Measurements from ENCODE around the gene AP1S2.

The AP1S2 gene

GRCh38 chrX:15874672-15875071, 20.1 kb upstream of the AP1S2 start:
- Mint-ChIP-seq H3K36me3 (ENCODE audit: low read depth) (peaks cover 7% of the 10 kb centered on the region), H3K4me1 (peaks cover 23% of the 10 kb centered on the region)
- DNase-seq: peak; percentile 5

GRCh38 chrX:15873566-15873965, 19.0 kb upstream of the AP1S2 start:
- peaks cover 10% of the 10 kb centered on the region for H3K27me3 Mint-ChIP-seq (ENCODE audit: low read depth, poor library complexity)
- H3K4me1 Mint-ChIP-seq: peaks cover 23% of the 10 kb centered on the region
- no peak for TF ChIP-seq CTCF (IDR thresholded peaks at IDR 0.05)
- no peak overlapping the region for H3K4me3 Mint-ChIP-seq
- peaks cover 3% of the 10 kb centered on the region for H3K36me3 Mint-ChIP-seq (ENCODE audit: low read depth)
- no peak for DNase-seq
- H3K27ac Mint-ChIP-seq: no peak overlapping the region
- peaks cover 11% of the 10 kb centered on the region for H3K9me3 Mint-ChIP-seq

More at GRCh38 chrX:15874672-15875071, 20.1 kb upstream of the AP1S2 start:
- peaks cover 10% of the 10 kb centered on the region for H3K27me3 Mint-ChIP-seq (ENCODE audit: low read depth, poor library complexity)
- peaks cover 16% of the 10 kb centered on the region for H3K9me3 Mint-ChIP-seq
- H3K4me3 Mint-ChIP-seq: no peak overlapping the region
- no peak for TF ChIP-seq CTCF (IDR thresholded peaks at IDR 0.05)
- H3K27ac Mint-ChIP-seq: peak overlapping the region; percentile 10

DNA sequence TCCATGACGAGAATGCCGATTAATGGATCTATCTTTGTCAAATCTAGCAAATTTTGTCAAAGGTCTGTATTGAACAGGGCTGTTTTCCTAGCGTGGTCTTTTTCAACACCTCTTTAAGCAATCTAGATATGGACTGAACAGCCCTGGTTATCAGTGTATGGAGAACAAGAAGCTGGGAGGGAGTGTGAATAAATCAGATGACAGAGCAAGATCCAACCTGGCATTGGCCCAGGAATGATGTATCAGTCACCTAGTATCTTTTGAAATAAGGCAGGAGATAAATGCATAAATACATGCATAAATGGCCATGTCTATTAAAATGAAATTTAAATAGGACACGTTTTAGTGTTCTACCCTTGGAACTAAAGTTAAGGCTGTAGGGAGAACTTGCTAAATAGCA, 15.7 kb upstream of the AP1S2 start:
- Mint-ChIP-seq H3K9me3 (no peaks in the 10 kb centered on the region), H3K36me3 (ENCODE audit: low read depth) (no peaks in the 10 kb centered on the region), H3K27ac (no peak overlapping the region), H3K27me3 (ENCODE audit: low read depth, poor library complexity) (peaks cover 10% of the 10 kb centered on the region), H3K4me3 (no peak overlapping the region), H3K4me1 (peaks cover 20% of the 10 kb centered on the region)
- no peak for TF ChIP-seq CTCF (IDR thresholded peaks at IDR 0.05)
- no peak for DNase-seq

DNA sequence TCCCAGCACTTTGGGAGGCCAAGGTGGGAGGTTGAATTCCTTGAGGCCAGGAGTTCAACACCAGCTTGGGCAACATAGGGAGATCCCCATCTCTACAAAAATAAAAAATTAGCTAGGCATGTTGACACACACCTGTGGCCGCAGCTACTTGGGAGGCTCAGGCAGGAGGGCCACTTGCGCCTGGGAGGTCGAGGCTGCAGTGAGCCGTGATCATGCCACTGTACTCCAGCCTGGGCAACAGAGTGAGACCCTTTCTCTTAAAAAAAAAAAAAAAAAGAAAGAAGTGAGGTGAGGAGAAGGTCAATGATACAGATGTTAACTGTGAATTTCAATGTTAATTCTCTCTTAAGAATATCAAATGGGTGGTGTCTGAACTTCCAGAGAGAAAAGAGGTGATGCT, 15.1 kb upstream of the AP1S2 start:
- no peak for TF ChIP-seq CTCF (IDR thresholded peaks at IDR 0.05)
- no peaks in the 10 kb centered on the region for H3K36me3 Mint-ChIP-seq (ENCODE audit: low read depth)
- no peaks in the 10 kb centered on the region for H3K9me3 Mint-ChIP-seq
- no peak overlapping the region for H3K4me3 Mint-ChIP-seq
- H3K27me3 Mint-ChIP-seq (ENCODE audit: low read depth, poor library complexity): peaks cover 7% of the 10 kb centered on the region
- DNase-seq: no peak
- peaks cover 14% of the 10 kb centered on the region for H3K4me1 Mint-ChIP-seq
- no peak overlapping the region for H3K27ac Mint-ChIP-seq

DNA sequence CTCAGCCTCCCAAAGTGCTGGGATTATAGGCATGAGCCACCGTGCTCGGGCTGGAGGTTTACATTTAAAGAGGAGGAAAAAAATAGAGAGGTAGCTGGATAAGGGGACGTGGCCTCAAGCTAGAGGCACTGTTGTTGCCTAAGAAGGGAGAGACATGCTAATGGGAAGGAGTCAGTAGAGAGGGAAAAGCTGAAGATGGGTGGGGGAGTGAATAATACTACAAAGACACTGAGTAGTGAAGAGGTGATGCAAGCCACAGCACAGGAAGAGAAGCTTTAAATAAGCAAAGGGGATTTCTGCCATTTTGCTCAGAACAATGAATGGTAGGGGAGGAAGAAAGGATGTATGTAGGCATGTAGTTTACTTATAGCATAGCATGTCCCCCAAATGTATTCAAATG, 11.5 kb upstream of the AP1S2 start:
- no peak overlapping the region for H3K4me3 Mint-ChIP-seq
- H3K4me1 Mint-ChIP-seq: no peaks in the 10 kb centered on the region
- no peak overlapping the region for H3K27ac Mint-ChIP-seq
- TF ChIP-seq CTCF (IDR thresholded peaks at IDR 0.05): no peak
- H3K27me3 Mint-ChIP-seq (ENCODE audit: low read depth, poor library complexity): peaks cover 3% of the 10 kb centered on the region
- no peak for DNase-seq
- H3K9me3 Mint-ChIP-seq: peaks cover 4% of the 10 kb centered on the region
- no peaks in the 10 kb centered on the region for H3K36me3 Mint-ChIP-seq (ENCODE audit: low read depth)

DNA sequence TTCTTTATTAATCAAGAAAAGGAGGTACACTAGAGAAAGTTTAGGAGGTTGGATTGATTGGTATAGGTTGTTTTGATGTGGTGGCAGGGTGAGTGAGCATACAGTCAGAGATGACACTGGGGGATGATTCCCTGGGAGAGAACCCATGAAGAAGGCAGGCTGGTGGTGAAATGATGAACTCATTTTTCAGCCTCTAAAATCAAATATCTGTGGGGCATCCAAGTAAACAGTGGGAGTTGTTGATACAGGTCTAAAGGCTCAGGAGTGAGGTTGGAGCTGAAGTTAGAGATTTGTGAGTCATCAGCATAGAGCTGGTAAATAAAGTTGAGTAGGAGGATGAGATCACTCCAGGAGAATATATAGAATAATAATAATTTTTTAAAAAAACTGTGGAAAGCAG, 10.0 kb upstream of the AP1S2 start:
- Mint-ChIP-seq H3K27me3 (ENCODE audit: low read depth, poor library complexity) (peaks cover 3% of the 10 kb centered on the region), H3K4me3 (no peak overlapping the region), H3K4me1 (no peaks in the 10 kb centered on the region), H3K36me3 (ENCODE audit: low read depth) (no peaks in the 10 kb centered on the region), H3K27ac (no peak overlapping the region), H3K9me3 (peaks cover 9% of the 10 kb centered on the region)
- no peak for TF ChIP-seq CTCF (IDR thresholded peaks at IDR 0.05)
- DNase-seq: no peak
